NCI-H146 treated with DMSO at 0.1 percent for 48 hours (cell line): ENCODE measurements around the gene CFAP46.
"Not testable (repeated sequence)": the region's sequence is repeated elsewhere in the genome, so short reads cannot be mapped to it uniquely, and the experiment has no call there.

Source experiments
- DNase-seq: peaks from one replicate; lab custom pipeline; 2025; ENCODE audit not compliant: unreplicated experiment; lab: John Stamatoyannopoulos, UW

Gene CFAP46

GRCh38 chr10:132779549-132780294 is 162.6 kb downstream of the CFAP46 start:
- no peak for DNase-seq

GRCh38 chr10:132777441-132777840 is 164.9 kb downstream of the CFAP46 start:
- no peak for DNase-seq

GRCh38 chr10:132776821-132777220 is 165.5 kb downstream of the CFAP46 start:
- DNase-seq: no peak

GRCh38 chr10:132776186-132776585 is 166.2 kb downstream of the CFAP46 start:
- no peak for DNase-seq

GRCh38 chr10:132774902-132775863 is 167.2 kb downstream of the CFAP46 start:
- DNase-seq: no peak

GRCh38 chr10:132774181-132774901 is 168.0 kb downstream of the CFAP46 start:
- no peak for DNase-seq

- DNase-seq: not testable (repeated sequence)
Observed at GRCh38 chr10:132772816-132773215, 169.6 kb downstream of the CFAP46 start.

- DNase-seq: no peak
Observed at GRCh38 chr10:132770061-132771021, 172.0 kb downstream of the CFAP46 start.

- DNase-seq: no peak
Observed at GRCh38 chr10:132768346-132769248, 173.8 kb downstream of the CFAP46 start.

- no peak for DNase-seq
Observed at GRCh38 chr10:132766291-132766690, 176.1 kb downstream of the CFAP46 start.

GRCh38 chr10:132765435-132765834 is 176.9 kb downstream of the CFAP46 start:
- no peak for DNase-seq

GRCh38 chr10:132764108-132764507 is 178.3 kb downstream of the CFAP46 start:
- no peak for DNase-seq

- no peak for DNase-seq
Observed at GRCh38 chr10:132763545-132763944, 178.8 kb downstream of the CFAP46 start.

GRCh38 chr10:132762267-132762666 is 180.1 kb downstream of the CFAP46 start:
- no peak for DNase-seq

- DNase-seq: no peak
Observed at GRCh38 chr10:132761395-132762060, 180.8 kb downstream of the CFAP46 start.

- DNase-seq: no peak
Observed at GRCh38 chr10:132758865-132759264, 183.5 kb downstream of the CFAP46 start.
